Upper lobe of left lung (tissue), 6 donors: ENCODE data around the gene CNN1. TPM values are rescaled to one million over a fixed set of nuclear protein-coding genes. Genes with fewer than 3 reads are reported as not detected.

Source experiments
- ATAC-seq, 2 donors: fragments of 200-7000 bp; cut with Tn5 transposase; one replicate each; pipeline ENCODE4 v1.9.1; 2022; ENCODE audit warnings: mild to moderate bottlenecking in 2 of 2, moderate library complexity in 2 of 2; ENCODE audit not compliant: low FRiP score in 2 of 2
- DNase-seq, 2 donors: peaks; one replicate each; pipeline ENCODE4 v3.0.0-alpha.2; 2019 to 2020
- H3K27ac ChIP-seq, 4 donors: fragments of 200-600 bp; sonication (generic); one replicate each; pipeline ENCODE4 v1.5.1; 2016 to 2019
- H3K27me3 ChIP-seq, 4 donors: fragments of 200-600 bp; sonication (generic); one replicate each; pipeline ENCODE4 v1.5.1; 2017 to 2019
- H3K36me3 ChIP-seq, 4 donors: fragments of 200-600 bp; sonication (generic); one replicate each; pipeline ENCODE4 v1.5.1; 2016 to 2019
- H3K4me1 ChIP-seq, 4 donors: fragments of 200-600 bp; sonication (generic); one replicate each; pipeline ENCODE4 v1.5.1; 2018 to 2019
- H3K4me3 ChIP-seq, 4 donors: fragments of 200-600 bp; sonication (generic); one replicate each; pipeline ENCODE4 v1.5.1; 2017 to 2019; ENCODE audit warnings: mild to moderate bottlenecking in 2 of 4, moderate library complexity in 1 of 4
- H3K9me3 ChIP-seq, 4 donors: fragments of 200-600 bp; sonication (generic); one replicate each; pipeline ENCODE4 v1.5.1; 2018 to 2019
- EP300 ChIP-seq, 4 donors: sonication (generic); formaldehyde crosslinking; IDR thresholded peaks; one replicate each; pipeline ENCODE4 v1.5.1; 2017; ENCODE audit warnings: antibody characterized with exemption in 4 of 4, control low read depth in 2 of 4
- POLR2A ChIP-seq, 4 donors: fragments of 450-650 bp; IDR thresholded peaks; one replicate each; pipeline ENCODE4 v1.5.1; 2016 to 2017; ENCODE audit warnings: antibody characterized with exemption in 4 of 4, mild to moderate bottlenecking in 2 of 4
- POLR2AphosphoS5 ChIP-seq, 2 donors: sonication (generic); formaldehyde crosslinking; IDR thresholded peaks; one replicate each; pipeline ENCODE4 v1.5.1; 2017; ENCODE audit warnings: antibody characterized with exemption in 2 of 2
- WGBS, 2 donors: methylation state at CpG; one replicate each; pipeline ENCODE4 v1.1.5; 2017 to 2018; 5-methylcytosine and 5-hydroxymethylcytosine counted together
- total RNA-seq, 6 donors: library from RNA; depleted of rRNA in 4 of 6; stranded (reverse); fragments of >200 nt in 4 of 6; gene quantifications; one replicate each; pipeline versions ENCODE4 v1.1.0 to v1.2.1, GENCODE V29; 2016 to 2021
- TF ChIP-seq, protein P1 (sequence below), 6 experiments: fragments of 450-650 bp in 4 of 6; fragments of 200-600 bp in 2 of 6; sonication (generic) in 2 of 6; IDR thresholded peaks; one replicate each; pipeline ENCODE4 v1.5.1; 2016 to 2019; ENCODE audit warnings: antibody characterized with exemption in 6 of 6
- donor health status: DM: no; HTN: no; CAD: no; lungs with moderate emphysema.
- donor health status: DM: no; HTN: yes; CAD: no; lungs with severe emphysema.

Gene CNN1
- total RNA-seq, 6 donors from 2014 or later, result 3.1 to 47.9 (median 20.7) TPM

DNA sequence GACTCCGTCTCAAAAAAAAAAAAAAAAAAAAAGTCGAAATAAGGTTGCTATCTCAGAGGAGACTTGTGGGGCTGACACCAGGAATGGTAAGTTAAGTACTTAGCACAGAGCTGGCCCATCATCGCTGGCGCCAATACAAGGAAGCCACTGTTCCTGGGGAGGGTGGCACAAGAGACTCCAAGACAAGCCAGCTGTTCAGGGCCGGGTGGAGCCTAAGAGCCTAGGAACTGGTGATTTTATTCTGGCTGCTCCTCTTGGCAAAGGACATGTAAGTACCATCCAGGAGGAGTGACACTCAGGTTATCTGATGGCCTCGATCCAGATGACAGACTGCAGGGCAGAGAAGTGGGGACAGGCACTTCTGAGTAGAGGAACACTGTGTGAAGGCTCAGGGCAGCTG, 16.6 kb downstream of the CNN1 start:
- Histone ChIP-seq H3K27me3 (no peaks in the 10 kb centered on the region), H3K27ac (no peak overlapping the region), H3K9me3 (no peaks in the 10 kb centered on the region), H3K4me1 (peaks cover 19 to 24% (median 22%) of the 10 kb centered on the region in 4 donors), H3K36me3 (peaks cover 7 to 42% (median 30%) of the 10 kb centered on the region in 4 donors), H3K4me3 (no peak overlapping the region)
- TF ChIP-seq EP300 (IDR thresholded peaks at IDR 0.05), result no peak
- no peak for TF ChIP-seq POLR2A (IDR thresholded peaks at IDR 0.05)
- no peak for TF ChIP-seq POLR2AphosphoS5 (IDR thresholded peaks at IDR 0.05)
- DNase-seq (no peak), ATAC-seq (no peak)
- WGBS, 2 donors, result 78 to 83% methylated on average over 5 to 6 of the region's 6 CpGs

DNA sequence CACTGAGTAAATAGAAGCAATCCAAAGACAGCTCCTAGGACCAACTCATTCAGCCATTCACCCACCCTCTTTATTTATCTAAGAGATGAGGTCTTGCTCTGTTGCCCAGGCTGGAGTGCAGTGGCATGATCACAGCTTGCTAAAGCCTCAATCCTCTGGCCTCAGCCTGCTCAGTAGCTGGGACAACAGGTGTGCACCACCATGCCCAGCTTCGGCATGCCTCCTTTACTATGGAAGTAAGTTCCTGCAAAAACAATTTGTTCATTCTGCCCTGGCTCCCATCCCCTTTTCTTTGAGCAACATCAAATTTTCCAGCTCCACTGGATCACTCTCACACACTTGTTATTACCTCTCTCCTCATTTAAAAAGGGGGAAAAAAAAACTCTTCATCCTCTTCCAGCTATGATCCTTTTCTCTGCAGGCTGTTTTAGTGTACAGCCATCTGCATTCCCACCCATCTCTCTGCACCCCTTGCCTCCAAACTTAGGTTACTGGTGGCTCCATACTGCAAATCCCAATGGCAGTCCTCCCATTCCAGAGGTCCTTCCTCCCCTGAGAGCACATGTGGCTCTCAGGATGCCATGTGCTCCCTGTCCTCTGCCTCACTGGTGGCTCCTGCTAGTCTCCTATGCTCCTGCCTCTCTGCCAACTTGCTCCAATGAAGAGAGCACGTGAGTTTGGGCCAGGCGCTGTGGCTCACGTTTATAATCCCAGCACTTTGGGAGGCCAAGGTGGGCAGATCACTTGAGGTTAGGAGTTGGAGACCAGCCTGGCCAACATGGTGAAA, 18.2 kb downstream of the CNN1 start:
- H3K27me3 ChIP-seq, result no peaks in the 10 kb centered on the region
- H3K36me3 ChIP-seq, result peaks cover 7 to 41% (median 28%) of the 10 kb centered on the region in 4 donors
- H3K4me3 ChIP-seq, result no peak overlapping the region
- TF ChIP-seq POLR2AphosphoS5 (IDR thresholded peaks at IDR 0.05) (no peak), EP300 (IDR thresholded peaks at IDR 0.05) (no peak), POLR2A (IDR thresholded peaks at IDR 0.05) (no peak)
- TF ChIP-seq, protein P1, sequence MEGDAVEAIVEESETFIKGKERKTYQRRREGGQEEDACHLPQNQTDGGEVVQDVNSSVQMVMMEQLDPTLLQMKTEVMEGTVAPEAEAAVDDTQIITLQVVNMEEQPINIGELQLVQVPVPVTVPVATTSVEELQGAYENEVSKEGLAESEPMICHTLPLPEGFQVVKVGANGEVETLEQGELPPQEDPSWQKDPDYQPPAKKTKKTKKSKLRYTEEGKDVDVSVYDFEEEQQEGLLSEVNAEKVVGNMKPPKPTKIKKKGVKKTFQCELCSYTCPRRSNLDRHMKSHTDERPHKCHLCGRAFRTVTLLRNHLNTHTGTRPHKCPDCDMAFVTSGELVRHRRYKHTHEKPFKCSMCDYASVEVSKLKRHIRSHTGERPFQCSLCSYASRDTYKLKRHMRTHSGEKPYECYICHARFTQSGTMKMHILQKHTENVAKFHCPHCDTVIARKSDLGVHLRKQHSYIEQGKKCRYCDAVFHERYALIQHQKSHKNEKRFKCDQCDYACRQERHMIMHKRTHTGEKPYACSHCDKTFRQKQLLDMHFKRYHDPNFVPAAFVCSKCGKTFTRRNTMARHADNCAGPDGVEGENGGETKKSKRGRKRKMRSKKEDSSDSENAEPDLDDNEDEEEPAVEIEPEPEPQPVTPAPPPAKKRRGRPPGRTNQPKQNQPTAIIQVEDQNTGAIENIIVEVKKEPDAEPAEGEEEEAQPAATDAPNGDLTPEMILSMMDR (IDR thresholded peaks at IDR 0.05), result no peak
- peaks cover 22 to 28% (median 26%) of the 10 kb centered on the region in 4 donors for H3K4me1 ChIP-seq
- no peak overlapping the region for H3K27ac ChIP-seq
- H3K9me3 ChIP-seq, result no peaks in the 10 kb centered on the region
- no peak for DNase-seq
- ATAC-seq, result no peak
- 82 to 93% methylated on average over 4 of the region's 4 CpGs for WGBS, 2 donors

DNA sequence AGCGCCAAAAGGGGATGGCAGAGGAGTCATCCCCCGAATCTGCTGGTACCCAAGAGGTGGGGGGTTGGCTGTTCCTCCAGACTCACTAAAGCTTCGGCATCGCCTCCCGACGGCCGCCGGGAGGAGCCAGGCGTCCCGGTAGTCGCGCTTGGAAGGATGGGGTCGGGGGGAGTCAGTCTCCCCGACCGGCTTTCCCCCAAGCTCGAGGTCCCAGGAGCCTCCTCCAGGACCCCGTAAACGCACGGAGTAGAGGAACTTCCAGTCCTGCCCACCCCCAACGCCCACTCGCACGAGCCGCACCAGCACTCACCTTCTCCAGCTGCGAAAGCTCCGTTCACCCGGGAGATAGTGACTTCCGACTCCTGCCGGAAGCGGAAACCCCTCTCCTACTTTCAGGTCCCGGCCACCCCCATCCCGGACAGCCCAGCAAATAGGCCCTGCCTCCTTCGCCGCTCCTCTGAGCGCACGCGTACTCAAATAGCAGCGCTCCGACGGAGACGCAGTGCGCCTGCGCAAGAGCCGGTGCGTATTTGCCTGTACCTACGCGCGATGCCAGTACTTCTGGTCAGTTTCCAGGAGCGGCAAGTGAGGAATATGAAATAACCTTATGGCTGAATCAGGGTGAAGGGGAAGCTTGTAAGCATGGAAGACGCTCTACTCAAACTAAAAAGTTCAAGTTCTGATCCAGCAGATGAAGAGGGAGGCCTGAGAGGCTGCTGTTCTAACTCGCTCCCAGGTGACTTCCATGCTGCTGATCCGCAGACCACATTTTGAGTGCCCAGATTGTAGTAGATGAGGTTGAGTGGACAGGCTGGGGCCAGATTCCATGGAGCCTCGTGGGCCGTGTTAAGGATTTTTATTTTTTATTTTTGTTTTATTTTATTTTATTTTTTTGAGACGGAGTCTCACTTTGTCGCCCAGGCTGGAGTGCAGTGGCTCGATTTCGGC, 20.5 kb downstream of the CNN1 start, which contains the start of gene ELOF1:
TSS of gene ELOF1 (minus strand) at position 350 of the 948 bp plus-strand sequence. CDS start 4,883 bp downstream, outside the sequence.
- H3K27ac ChIP-seq, result peak within 1 kb of the TSS; percentile 69 to 85 (median 78)
- WGBS, 2 donors, result 8 to 11% methylated on average over 19 to 38 of the region's 57 CpGs
- H3K36me3 ChIP-seq, result peaks cover 0 to 17% (median 10%) of the 10 kb centered on the region in 4 donors
- no peaks in the 10 kb centered on the region for H3K9me3 ChIP-seq
- DNase-seq, result peak; percentile 97 to 99
- peaks cover 22 to 28% (median 26%) of the 10 kb centered on the region in 4 donors for H3K4me1 ChIP-seq
- TF ChIP-seq POLR2A (IDR thresholded peaks at IDR 0.05), result peak in 3 of 4 donors; percentile 45 to 81 (median 77)
- no peak for TF ChIP-seq EP300 (IDR thresholded peaks at IDR 0.05)
- TF ChIP-seq POLR2AphosphoS5 (IDR thresholded peaks at IDR 0.05), result peak; percentile 83 to 92
- TF ChIP-seq, protein P1 (IDR thresholded peaks at IDR 0.05), result peak in 3 of 6 experiments; percentile 18 to 54 (median 38)
- no peaks in the 10 kb centered on the region for H3K27me3 ChIP-seq
- peak; percentile 97 to 99 for ATAC-seq
- H3K4me3 ChIP-seq, result peak within 1 kb of the TSS; percentile 79 to 97 (median 88)

DNA sequence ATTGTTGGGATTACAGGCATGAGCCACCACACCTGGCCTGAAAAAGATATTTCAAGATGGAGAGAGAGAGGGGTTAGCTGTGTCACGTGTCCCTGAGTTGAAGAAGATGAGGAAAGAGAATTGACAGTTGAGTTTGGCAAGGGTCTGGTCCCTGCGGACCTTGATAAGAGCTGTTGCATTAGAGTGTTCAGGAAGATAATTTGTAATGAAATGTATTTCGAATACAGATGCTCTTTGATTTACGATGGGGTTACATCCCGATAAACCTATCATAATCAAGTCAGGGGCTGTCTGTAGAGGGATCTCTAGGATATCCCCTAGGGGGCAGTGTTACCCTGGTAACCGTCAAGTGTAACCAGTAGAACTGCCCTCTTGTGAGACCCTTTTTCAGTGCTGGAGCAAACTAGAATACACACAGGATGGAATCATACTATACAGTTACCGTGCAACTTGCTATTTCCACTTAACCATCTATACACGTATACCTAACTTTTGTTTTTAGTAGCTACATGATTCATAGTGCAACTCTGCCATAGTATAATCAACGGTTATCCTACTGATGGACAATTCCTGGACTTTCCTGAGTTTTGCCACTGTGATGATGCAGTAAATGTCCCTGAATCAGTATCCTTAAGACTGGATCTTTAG, 21.9 kb downstream of the CNN1 start:
- 11 to 15% methylated on average over 9 of the region's 9 CpGs for WGBS, 2 donors
- ATAC-seq, result peak; percentile 70 to 84
- Histone ChIP-seq H3K36me3 (peaks cover 0 to 7% (median under 1%) of the 10 kb centered on the region in 4 donors), H3K4me3 (no peak overlapping the region), H3K4me1 (peaks cover 22 to 28% (median 26%) of the 10 kb centered on the region in 4 donors), H3K9me3 (no peaks in the 10 kb centered on the region), H3K27ac (no peak overlapping the region), H3K27me3 (no peaks in the 10 kb centered on the region)
- TF ChIP-seq, protein P1 (IDR thresholded peaks at IDR 0.05), result peak; percentile 53 to 80 (median 63)
- TF ChIP-seq POLR2AphosphoS5 (IDR thresholded peaks at IDR 0.05), result no peak
- peak in 1 of 2 donors; percentile 57 for DNase-seq
